Effector memory CD8-positive, alpha-beta T cell (primary cell): ENCODE data around the gene CD1E.
"Not testable (repeated sequence)": the region's sequence is repeated elsewhere in the genome, so short reads cannot be mapped to it uniquely, and the experiment has no call there.

Source experiments
- ATAC-seq: fragments of 150-1000 bp; cut with Tn5 transposase; replicated peaks from 2 replicates; pipeline ENCODE4 v1.10.0; 2021; ENCODE audit warnings: mild to moderate bottlenecking, moderate library complexity
- DNase-seq, 3 experiments: peaks; one replicate each; pipeline ENCODE4 v3.0.0; 2021
- H3K27ac Mint-ChIP-seq, 2 donors: one replicate each; pipeline ENCODE4 v1.8.0; 2022; ENCODE audit warnings: mild to moderate bottlenecking in 2 of 2, mixed read lengths in 2 of 2, moderate library complexity in 2 of 2
- H3K27me3 Mint-ChIP-seq, 2 donors: one replicate each; pipeline ENCODE4 v1.8.0; 2022; ENCODE audit warnings: mixed read lengths in 2 of 2
- H3K36me3 Mint-ChIP-seq: one replicate; pipeline ENCODE4 v1.8.0; 2022; ENCODE audit warnings: mild to moderate bottlenecking, moderate library complexity, mixed read lengths; ENCODE audit not compliant: insufficient read depth
- H3K4me1 Mint-ChIP-seq, 2 donors: one replicate each; pipeline ENCODE4 v1.8.0; 2022; ENCODE audit warnings: low read depth in 2 of 2, mixed read lengths in 2 of 2
- H3K4me3 Mint-ChIP-seq, 2 donors: one replicate each; pipeline ENCODE4 v1.8.0; 2022; ENCODE audit warnings: mild to moderate bottlenecking in 2 of 2, mixed read lengths in 2 of 2, moderate library complexity in 2 of 2
- H3K9me3 Mint-ChIP-seq, 2 donors: one replicate each; pipeline ENCODE4 v1.8.0; 2022; ENCODE audit warnings: mixed read lengths in 2 of 2

Gene CD1E

DNA sequence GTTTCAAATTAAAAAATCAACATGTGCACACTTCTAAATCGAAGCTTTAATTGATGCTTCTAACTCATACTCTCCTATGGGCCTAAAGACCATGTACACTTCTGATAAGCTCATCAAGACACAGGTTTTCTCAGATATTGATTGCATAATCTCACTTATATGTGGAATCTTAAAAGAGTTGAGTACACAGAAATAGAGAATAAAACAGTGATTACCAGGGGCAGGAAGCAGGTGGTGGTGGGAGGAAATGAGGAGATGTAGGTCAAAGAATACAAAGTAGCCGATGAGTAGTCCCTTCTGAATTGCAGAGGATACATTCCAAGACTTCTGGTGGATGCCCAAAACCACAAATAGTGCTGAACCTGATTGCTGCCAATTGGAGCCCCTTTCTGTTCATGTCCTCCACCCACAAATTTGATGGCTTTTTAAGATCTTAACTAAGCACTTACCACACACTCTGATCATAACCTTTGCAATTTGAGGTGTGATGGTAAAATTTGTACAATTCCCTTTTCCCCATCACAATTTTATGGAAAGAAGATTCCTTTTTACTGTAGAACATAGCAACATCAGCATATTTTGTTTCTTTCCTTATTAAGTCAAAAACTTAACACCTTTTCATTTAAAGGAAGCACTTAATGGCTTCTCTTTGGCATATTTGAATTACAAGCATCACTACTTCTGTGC is 19.0 kb upstream of the CD1E start:
- H3K4me1 Mint-ChIP-seq, result peaks cover 4 to 5% of the 10 kb centered on the region in 2 donors
- no peaks in the 10 kb centered on the region for H3K36me3 Mint-ChIP-seq
- H3K4me3 Mint-ChIP-seq, result no peak overlapping the region
- H3K27me3 Mint-ChIP-seq, result peaks cover 11 to 20% of the 10 kb centered on the region in 2 donors
- ATAC-seq, result no peak
- H3K27ac Mint-ChIP-seq, result no peak overlapping the region
- no peak for DNase-seq
- no peaks in the 10 kb centered on the region for H3K9me3 Mint-ChIP-seq

DNA sequence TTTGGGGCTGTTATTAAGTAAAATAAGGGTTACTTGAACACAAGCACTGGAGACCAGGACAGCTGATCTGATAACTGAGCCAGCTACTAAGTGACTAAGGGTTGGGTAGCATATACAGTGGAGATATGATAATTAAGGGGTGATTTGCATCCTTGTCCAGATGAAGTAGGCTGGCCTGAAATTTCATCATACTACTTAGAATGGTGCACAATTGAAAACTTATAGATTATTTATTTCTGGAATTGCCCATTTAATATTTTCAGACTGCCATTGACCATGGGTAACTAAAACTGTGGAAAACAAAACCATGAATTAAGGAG is 18.5 kb upstream of the CD1E start:
- no peak overlapping the region for H3K4me3 Mint-ChIP-seq
- H3K4me1 Mint-ChIP-seq, result peaks cover 4 to 5% of the 10 kb centered on the region in 2 donors
- DNase-seq (no peak), ATAC-seq (no peak)
- no peaks in the 10 kb centered on the region for H3K36me3 Mint-ChIP-seq
- H3K27ac Mint-ChIP-seq, result no peak overlapping the region
- no peaks in the 10 kb centered on the region for H3K9me3 Mint-ChIP-seq
- H3K27me3 Mint-ChIP-seq, result peaks cover 11 to 20% of the 10 kb centered on the region in 2 donors

DNA sequence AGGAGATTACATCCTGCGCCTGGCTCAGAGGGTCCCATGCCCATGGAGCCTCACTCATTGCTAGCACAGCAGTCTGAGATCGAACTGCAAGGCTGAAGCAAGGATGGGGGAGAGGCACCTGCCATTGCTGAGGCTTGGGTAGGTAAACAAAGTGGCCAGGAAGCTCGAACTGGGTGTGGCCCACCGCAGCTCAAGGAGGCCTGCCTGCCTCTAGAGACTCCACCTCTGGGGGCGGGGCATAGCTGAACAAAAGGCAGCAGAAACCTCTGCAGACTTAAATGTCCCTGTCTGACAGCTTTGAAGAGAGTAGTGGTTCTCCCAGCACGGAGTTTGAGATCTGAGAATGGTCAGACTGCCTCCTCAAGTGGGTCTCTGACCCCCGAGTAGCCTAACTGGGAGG is 17.3 kb upstream of the CD1E start:
- H3K27ac Mint-ChIP-seq, result not testable (repeated sequence)

DNA sequence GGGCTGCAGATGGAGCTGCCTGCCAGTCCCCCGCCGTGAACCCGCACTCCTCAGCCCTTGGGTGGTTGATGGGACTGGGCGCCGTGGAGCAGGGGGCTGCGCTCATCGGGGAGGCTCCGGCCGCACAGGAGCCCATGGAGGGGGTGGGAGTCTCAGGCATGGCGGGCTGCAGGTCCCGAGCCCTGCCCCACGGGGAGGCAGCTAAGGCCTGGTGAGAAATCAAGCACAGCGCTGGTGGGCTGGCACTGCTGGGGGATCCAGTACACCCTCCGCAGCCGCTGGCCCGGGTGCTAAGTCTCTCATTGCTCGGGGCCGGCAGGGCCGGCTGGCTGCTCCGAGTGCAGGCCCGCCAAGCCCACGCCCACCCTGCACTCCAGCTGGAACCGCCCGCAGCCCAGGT is 4.7 kb upstream of the CD1E start:
- not testable (repeated sequence) for H3K27ac Mint-ChIP-seq, DNase-seq, H3K4me3 Mint-ChIP-seq, H3K4me1 Mint-ChIP-seq, H3K36me3 Mint-ChIP-seq, ATAC-seq, H3K9me3 Mint-ChIP-seq
- H3K27me3 Mint-ChIP-seq, result peaks cover 34 to 37% of the 10 kb centered on the region in 2 donors

More for the DNA sequence above, 17.3 kb upstream of the CD1E start:
- not testable (repeated sequence) for ATAC-seq, H3K4me3 Mint-ChIP-seq, H3K9me3 Mint-ChIP-seq, H3K36me3 Mint-ChIP-seq, H3K4me1 Mint-ChIP-seq, DNase-seq
- H3K27me3 Mint-ChIP-seq, result peaks cover 11 to 20% of the 10 kb centered on the region in 2 donors

DNA sequence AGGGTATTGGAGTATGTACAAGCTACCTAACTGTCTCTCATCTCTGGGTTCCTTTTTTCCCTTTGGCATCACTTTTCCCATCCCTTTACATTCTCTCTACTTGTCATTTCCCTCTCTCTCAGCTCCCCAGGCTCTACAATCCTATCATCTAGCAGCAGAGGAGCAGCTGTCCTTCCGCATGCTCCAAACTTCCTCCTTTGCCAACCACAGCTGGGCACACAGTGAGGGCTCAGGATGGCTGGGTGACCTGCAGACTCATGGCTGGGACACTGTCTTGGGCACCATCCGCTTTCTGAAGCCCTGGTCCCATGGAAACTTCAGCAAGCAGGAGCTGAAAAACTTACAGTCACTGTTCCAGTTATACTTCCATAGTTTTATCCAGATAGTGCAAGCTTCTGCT is 561 bp downstream of the CD1E start:
- DNase-seq (no peak), ATAC-seq (no peak)
- Mint-ChIP-seq H3K9me3 (no peaks in the 10 kb centered on the region), H3K27me3 (peaks cover 46 to 59% of the 10 kb centered on the region in 2 donors), H3K4me3 (no peak overlapping the region), H3K36me3 (no peaks in the 10 kb centered on the region), H3K27ac (no peak overlapping the region), H3K4me1 (no peaks in the 10 kb centered on the region)

DNA sequence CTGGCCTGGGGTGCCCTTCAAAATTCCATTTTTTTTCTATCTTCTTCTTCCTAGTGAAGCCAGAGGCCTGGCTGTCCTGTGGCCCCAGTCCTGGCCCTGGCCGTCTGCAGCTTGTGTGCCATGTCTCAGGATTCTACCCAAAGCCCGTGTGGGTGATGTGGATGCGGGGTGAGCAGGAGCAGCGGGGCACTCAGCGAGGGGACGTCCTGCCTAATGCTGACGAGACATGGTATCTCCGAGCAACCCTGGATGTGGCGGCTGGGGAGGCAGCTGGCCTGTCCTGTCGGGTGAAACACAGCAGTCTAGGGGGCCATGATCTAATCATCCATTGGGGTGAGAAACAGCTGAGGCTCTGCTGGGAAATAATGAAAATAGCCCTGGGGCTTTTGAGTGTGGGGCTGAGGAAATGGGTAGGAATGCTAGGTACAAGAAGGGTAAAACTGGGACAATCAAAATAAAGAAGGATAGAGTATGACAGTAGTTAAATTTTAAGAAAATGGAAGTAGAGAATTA is 2.1 kb downstream of the CD1E start:
- no peak overlapping the region for H3K4me3 Mint-ChIP-seq
- no peak overlapping the region for H3K27ac Mint-ChIP-seq
- ATAC-seq (no peak), DNase-seq (no peak)
- H3K4me1 Mint-ChIP-seq, result no peaks in the 10 kb centered on the region
- H3K36me3 Mint-ChIP-seq, result no peaks in the 10 kb centered on the region
- no peaks in the 10 kb centered on the region for H3K9me3 Mint-ChIP-seq
- H3K27me3 Mint-ChIP-seq, result peaks cover 46 to 70% of the 10 kb centered on the region in 2 donors

DNA sequence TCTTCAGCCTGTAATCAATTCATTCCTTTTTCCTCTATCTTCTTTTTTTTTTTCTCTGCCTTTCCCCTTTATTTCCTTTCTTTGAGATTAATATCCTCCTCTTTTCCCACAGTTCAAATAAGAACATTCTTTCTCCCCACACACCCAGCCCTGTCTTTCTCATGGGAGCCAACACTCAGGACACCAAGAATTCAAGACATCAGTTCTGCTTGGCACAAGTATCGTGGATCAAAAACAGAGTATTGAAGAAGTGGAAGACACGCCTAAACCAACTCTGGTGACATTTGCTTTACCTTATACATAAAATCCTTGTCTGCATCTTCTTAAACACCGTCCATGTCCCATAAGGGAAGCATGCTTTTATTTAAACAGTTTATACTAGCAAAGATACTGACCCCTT is 2.9 kb downstream of the CD1E start:
- H3K4me3 Mint-ChIP-seq, result no peak overlapping the region
- no peaks in the 10 kb centered on the region for H3K36me3 Mint-ChIP-seq
- ATAC-seq, result no peak
- no peak for DNase-seq
- no peaks in the 10 kb centered on the region for H3K4me1 Mint-ChIP-seq
- no peak overlapping the region for H3K27ac Mint-ChIP-seq
- peaks cover 46 to 70% of the 10 kb centered on the region in 2 donors for H3K27me3 Mint-ChIP-seq
- H3K9me3 Mint-ChIP-seq, result no peaks in the 10 kb centered on the region

DNA sequence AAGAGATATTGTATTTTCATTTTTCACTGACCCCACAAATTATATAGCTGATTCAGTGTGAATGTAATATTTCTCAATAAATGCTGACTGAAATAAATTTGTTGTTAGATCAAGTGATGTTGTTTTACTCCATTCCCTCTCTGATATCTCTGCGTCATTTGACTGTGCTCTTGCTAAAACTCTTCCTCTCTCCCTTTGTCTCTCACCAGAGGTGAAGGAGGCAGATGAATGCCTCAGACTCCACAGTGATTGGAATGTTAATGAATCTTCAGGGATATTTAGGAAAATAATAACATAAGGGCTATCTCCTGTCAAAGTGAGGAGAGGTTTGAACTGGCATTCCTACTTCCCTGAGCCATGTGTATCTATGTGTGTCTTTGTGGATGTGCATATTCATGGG is 3.7 kb downstream of the CD1E start:
- ATAC-seq (no peak), DNase-seq (no peak)
- no peaks in the 10 kb centered on the region for H3K4me1 Mint-ChIP-seq
- no peaks in the 10 kb centered on the region for H3K36me3 Mint-ChIP-seq
- H3K27me3 Mint-ChIP-seq, result peaks cover 46 to 76% of the 10 kb centered on the region in 2 donors
- no peak overlapping the region for H3K4me3 Mint-ChIP-seq
- no peaks in the 10 kb centered on the region for H3K9me3 Mint-ChIP-seq
- H3K27ac Mint-ChIP-seq, result no peak overlapping the region

DNA sequence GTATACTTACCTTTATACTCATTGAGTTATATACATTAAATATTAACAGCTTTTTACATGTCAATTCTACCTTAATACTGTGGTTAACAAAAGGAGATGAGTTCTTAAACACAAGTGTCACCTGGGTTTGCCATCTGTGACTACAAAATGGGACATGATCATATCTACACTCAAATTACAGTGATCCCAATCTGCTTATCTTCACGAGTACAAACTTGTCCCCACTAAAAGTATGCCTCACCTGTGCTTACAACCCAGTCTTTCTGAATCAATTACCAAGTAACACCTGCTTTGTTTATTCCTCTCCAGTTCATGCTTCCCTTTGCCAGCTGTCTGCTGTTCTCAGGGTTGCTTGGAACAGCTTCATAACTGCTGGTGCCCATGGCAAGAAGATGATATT is 8.8 kb downstream of the CD1E start:
- Mint-ChIP-seq H3K27me3 (peaks cover 43 to 68% of the 10 kb centered on the region in 2 donors), H3K36me3 (no peaks in the 10 kb centered on the region), H3K27ac (no peak overlapping the region), H3K9me3 (peaks cover 0 to 2% of the 10 kb centered on the region in 2 donors), H3K4me1 (peaks cover 10 to 11% of the 10 kb centered on the region in 2 donors), H3K4me3 (no peak overlapping the region)
- ATAC-seq (no peak), DNase-seq (no peak)

DNA sequence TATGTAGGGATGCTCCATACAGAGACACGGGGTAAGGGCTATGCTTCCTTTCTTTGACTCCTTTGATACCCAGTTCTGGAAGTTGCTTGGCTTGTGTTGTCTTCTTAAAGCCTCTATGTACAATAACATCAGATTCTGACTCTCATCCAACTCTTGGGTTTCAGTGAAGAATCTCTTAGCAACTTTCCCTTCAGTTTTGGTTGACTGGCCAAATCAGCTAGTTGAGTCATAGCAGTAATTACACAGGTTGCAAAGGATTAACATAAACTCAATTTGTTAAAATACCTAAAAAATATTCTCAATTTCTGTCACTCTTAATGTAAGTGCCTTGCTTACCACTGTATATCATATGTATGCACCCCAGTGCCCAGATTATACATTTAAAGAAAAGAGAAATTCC is 9.2 kb downstream of the CD1E start:
- H3K36me3 Mint-ChIP-seq, result no peaks in the 10 kb centered on the region
- peaks cover 10 to 15% of the 10 kb centered on the region in 2 donors for H3K4me1 Mint-ChIP-seq
- no peak for ATAC-seq
- H3K9me3 Mint-ChIP-seq, result peaks cover 0 to 2% of the 10 kb centered on the region in 2 donors
- H3K27ac Mint-ChIP-seq, result no peak overlapping the region
- H3K4me3 Mint-ChIP-seq, result no peak overlapping the region
- peaks cover 46 to 69% of the 10 kb centered on the region in 2 donors for H3K27me3 Mint-ChIP-seq
- no peak for DNase-seq

DNA sequence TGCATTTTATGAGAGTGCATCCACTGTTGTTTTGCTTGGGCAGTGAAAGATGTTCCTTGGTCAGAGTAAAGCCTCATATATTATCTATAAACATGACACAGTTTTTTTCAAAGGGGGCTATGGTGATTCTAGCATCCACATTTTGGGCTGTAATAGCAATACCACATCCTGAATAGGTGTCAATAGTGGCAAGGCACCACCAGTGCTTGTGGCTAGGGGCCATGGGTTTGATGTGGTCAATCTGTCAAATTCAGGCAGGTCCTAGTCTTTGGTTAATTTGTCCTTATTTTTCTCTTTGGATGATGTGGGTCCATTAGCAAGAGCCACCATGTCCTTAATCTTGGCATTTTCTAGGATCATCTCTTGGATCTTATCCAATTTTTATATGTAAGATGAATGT is 13.1 kb downstream of the CD1E start:
- Mint-ChIP-seq H3K27me3 (peaks cover 76% of the 10 kb centered on the region in 2 donors), H3K9me3 (peaks cover 4 to 7% of the 10 kb centered on the region in 2 donors), H3K4me1 (peaks cover 10 to 15% of the 10 kb centered on the region in 2 donors), H3K27ac (no peak overlapping the region), H3K4me3 (no peak overlapping the region), H3K36me3 (no peaks in the 10 kb centered on the region)
- no peak for DNase-seq
- no peak for ATAC-seq

DNA sequence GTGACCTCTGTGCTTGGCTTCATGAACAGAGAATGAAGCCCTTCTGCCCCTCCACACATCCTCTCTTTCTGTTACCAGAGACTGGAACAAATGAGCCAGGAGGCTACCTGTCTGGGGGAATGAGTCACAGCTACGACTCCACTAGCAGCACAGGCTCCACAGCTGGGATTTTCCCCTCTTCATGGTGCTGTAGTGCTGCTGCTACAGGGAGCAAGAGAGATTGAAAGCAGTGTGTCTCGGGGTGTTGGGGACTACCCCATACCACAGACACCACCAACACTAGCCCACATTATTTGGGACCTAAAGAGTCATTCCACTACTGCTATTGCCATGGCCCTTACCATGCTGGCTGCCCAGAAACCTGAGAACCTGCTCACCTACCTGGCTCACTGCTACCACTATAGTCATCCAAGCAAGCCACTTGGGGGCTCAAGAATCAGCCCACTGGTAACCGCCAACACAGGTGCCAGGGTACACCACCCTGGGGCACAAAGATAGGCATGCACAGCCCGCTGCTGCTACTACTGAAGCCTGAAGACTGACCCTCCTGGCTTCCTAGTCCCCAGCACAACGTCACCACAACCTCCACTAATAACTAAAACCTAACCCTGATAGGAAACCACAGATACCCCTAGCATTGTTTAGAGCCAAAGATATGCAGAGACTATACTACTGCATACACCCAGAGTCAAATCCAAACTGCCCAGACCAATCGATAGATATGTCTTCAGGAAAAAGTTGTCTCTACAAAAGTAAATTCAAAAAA is 17.7 kb downstream of the CD1E start:
- peaks cover 7 to 12% of the 10 kb centered on the region in 2 donors for H3K4me1 Mint-ChIP-seq
- H3K36me3 Mint-ChIP-seq, result no peaks in the 10 kb centered on the region
- peaks cover 2 to 8% of the 10 kb centered on the region in 2 donors for H3K9me3 Mint-ChIP-seq
- no peak for DNase-seq
- H3K27ac Mint-ChIP-seq, result no peak overlapping the region
- peaks cover 74 to 90% of the 10 kb centered on the region in 2 donors for H3K27me3 Mint-ChIP-seq
- H3K4me3 Mint-ChIP-seq, result no peak overlapping the region
- no peak for ATAC-seq

DNA sequence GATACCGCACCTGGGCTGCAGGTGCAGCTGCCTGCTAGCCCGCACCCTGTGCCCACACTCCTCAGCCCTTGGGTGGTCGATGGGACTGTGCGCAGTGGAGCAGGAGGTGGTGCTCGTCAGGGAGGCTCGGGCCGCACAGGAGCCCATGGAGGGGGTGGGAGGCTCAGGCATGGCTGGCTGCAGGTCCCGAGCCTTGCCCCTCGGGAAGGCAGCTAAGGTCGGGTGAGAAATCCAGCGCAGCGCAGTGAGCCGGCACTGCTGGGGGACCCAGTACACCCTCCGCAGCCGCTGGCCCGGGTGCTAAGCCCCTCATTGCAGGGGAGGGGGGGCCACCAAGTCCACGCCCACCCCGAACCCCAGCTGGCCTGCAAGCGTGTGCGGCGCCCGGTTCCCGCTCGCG is 20.4 kb downstream of the CD1E start:
- not testable (repeated sequence) for H3K4me1 Mint-ChIP-seq, ATAC-seq, H3K9me3 Mint-ChIP-seq, H3K36me3 Mint-ChIP-seq, H3K4me3 Mint-ChIP-seq, DNase-seq, H3K27ac Mint-ChIP-seq
- peaks cover 72 to 80% of the 10 kb centered on the region in 2 donors for H3K27me3 Mint-ChIP-seq

DNA sequence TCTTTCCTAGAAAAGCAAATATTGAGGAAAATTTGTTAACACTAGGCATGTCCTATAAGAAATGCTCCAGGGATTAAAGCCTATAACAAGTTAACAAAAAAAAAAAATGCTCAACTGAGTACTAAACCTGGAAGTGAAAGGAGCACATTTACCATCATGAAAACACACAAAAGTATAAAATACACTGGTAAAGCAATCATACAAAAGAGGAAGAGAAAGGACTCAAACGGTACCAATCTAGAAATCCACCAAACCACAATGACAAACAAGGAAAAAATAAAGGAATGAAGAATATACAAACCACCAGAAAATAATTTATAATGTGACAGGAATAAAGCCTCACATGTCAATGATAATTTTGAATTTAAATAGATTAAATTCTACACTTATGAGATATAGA is 21.2 kb downstream of the CD1E start:
- Mint-ChIP-seq H3K9me3 (peaks cover 2 to 8% of the 10 kb centered on the region in 2 donors), H3K36me3 (no peaks in the 10 kb centered on the region), H3K4me1 (no peaks in the 10 kb centered on the region), H3K27ac (no peak overlapping the region), H3K4me3 (no peak overlapping the region), H3K27me3 (peaks cover 64 to 74% of the 10 kb centered on the region in 2 donors)
- DNase-seq (no peak), ATAC-seq (no peak)
